GM21737 (cell line): ENCODE data around the gene STS.
"Not testable (repeated sequence)": the region's sequence is repeated elsewhere in the genome, so short reads cannot be mapped to it uniquely, and the experiment has no call there.

Experiments used
- ATAC-seq: cut with Tn5 transposase; IDR thresholded peaks from one replicate; pipeline ENCODE4 v1.9.1; 2021; ENCODE audit warnings: mild to moderate bottlenecking, moderate library complexity; ENCODE audit not compliant: unreplicated experiment

Gene STS

DNA sequence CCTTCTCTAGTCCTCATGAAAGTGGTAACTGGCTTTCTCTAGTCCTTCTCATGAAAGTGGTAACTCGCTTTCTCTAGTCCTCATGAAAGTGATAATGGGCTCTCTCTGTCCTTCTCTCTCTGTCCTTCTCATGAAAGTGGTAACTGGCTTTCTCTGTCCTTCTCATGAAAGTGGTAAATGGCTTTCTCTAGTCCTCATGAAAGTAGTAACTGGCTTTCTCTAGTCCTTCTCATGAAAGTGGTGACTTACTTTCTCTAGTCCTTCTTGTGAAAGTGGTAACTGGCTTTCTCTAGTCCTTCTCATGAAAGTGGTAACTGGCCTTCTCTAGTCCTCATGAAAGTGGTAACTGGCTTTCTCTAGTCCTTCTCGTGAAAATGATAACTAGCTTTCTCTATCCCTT lies 31.3 kb downstream of the STS start:
- not testable (repeated sequence) for ATAC-seq

- ATAC-seq = no peak
Observed at GRCh38 chrX:7179446-7179845, 31.9 kb downstream of the STS start.

DNA sequence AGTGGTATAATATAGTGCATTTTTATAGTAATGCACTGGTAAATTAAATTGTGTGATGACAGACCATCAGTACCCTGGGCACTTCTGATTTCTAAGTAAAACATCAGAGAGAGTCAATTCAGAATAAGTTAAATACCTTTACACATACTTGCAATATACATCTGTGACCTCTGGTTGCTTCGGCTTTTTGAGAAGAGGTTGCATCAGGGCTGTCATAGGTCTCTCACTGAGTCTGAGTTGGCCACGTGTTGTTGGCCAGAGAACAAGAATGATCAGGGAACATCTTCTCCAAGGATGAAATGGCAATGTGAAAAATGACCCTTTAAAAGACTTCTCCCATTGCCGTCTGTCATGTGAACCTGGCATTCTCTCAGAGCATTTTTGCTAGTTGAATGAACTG lies 37.3 kb downstream of the STS start:
- no peak for ATAC-seq

- no peak for ATAC-seq
Observed at GRCh38 chrX:7188672-7189071, 41.2 kb downstream of the STS start.

- no peak for ATAC-seq
Observed at GRCh38 chrX:7190157-7190556, 42.6 kb downstream of the STS start.

- no peak for ATAC-seq
Observed at GRCh38 chrX:7191681-7192110, 44.2 kb downstream of the STS start.

DNA sequence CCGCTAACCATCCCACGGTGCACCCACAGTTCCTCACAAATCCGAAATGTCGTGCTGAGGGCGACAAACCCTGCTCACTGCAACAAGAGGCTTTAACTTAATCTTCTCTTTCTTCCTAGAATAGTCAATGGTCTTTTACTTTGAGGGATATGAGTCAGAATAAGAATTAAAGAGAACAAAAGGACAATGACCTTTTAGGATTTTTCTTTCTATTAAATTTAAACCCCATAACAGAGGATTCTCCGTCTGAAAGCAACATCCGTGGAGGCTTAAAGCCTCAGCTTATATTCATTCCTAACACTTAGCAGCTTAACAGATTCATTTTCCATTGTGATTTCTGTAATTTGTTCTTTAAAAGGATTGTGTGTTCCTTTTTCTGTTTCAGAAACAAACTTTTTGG lies 45.4 kb downstream of the STS start:
- no peak for ATAC-seq

DNA sequence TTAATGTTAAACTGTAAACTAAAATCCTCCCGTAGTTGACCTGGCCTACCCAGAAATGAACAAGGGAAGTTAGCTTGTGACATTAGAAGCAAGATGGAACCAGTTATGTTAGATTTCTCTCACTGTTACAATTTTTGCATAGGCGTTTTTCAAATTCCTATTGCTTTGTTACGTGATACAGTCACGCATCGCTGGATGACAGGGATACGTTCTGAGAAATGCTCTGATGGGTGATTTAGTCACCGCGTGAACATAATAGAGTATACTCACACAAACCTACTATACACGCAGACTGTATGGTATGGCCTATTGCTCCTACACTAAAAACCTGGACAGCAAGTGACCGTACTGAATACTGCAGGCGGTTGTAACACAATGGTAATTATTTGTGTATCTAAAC lies 47.1 kb downstream of the STS start:
- ATAC-seq = no peak
